GM04503 (cell line): ENCODE data around the gene BACE2.

Source experiments
- DNase-seq: peaks from one replicate; pipeline ENCODE4 v3.0.0-alpha.2; 2012; ENCODE audit warnings: low read depth

The BACE2 gene

GRCh38 chr21:41148798-41149197 lies 19.2 kb upstream of the BACE2 start:
- DNase-seq = no peak

DNA sequence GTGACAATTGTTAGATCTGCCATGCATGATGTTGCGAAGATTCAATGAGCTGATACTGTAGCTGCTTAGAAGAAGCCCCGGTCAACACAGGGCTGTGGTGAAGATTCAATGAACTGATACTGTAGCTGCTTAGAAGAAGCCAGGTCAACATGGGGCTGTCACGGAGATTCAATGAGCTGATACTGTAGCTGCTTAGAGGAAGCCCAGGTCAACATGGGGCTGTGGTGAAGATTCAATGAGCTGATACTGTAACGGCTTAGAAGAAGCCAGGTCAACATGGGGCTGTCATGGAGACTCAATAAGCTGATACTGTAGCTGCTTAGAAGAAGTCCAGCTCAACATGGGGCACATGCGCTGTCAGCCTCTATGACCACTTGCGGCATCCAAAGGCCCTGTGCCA lies 18.8 kb upstream of the BACE2 start:
- DNase-seq = no peak

DNA sequence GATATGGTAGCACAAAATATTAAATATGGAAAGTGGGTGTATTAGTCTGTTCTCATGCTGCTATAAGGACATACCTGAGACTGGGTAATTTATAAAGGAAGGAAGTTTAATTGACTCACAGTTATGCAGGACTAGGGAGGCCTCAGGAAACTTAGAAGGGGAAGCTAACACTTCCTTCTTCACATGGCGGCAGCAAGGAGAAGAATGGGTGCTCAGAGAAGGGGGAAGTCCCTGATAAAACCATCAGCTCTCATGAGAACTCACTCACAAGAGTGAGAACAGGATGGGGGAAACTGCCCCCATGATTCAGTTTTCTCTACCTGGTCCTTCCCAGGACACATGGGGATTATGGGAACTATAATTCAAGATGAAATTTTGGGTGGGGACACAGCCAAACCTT lies 15.8 kb upstream of the BACE2 start:
- DNase-seq = no peak

DNA sequence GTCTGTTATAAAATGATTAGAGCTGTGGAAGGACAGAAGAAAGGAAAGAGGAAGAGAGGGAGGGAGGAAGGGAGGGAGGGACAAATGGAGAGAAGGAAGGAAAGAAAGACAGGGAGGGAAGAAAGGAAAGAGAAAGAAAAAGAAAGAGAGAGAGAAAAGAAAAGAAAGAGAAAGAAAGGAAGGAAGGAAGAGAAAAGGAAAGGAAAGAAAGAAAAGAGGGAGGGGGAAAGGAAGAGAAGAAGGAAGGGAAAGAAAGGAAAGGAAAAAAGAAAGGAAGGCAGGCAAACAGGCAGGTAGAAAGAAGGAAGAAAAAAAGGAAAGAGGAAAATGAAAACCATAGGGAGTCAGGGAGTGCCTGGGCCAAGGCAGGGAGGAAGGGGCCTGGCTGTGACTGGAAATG lies 14.5 kb upstream of the BACE2 start:
- no peak for DNase-seq

DNA sequence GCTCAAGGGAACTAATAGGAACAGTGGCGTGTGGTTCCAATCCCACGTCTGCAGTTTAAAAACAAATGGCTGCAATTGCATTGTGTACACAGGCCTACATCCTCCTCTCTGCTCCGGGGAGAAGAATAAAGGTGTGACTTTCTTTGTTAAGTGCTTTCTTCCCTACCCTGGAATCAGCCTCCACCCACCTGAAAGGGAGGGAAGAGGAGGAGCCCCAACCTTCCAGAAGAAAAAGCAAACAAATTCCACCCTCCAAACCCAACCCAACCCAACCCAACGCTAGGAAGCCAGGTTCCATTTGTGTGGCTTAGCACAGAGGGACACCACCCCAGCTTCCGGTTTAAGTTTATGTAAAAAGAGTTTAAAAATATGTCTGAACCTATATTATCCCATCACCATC lies 11.8 kb upstream of the BACE2 start:
- no peak for DNase-seq

GRCh38 chr21:41158026-41158425 lies 9.9 kb upstream of the BACE2 start:
- DNase-seq = no peak

DNA sequence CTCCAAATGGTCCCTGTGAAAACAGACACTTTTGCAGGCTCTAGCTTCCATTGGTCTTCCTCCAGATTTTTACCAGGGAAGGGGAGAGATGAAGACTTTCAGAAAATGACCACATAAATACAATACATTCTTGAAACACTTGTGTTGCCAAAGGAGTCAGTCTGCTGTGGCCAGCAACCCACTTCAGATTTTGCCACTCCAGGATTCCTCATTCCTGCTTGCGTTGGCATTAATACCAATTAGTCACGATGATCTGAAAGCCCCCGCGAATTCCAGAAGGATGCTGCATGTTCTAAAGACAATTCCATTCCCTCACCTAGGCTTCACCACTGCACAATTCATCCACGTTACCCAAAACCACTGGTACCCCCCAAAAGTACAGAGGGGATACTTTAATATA lies 7.9 kb upstream of the BACE2 start:
- DNase-seq = no peak

DNA sequence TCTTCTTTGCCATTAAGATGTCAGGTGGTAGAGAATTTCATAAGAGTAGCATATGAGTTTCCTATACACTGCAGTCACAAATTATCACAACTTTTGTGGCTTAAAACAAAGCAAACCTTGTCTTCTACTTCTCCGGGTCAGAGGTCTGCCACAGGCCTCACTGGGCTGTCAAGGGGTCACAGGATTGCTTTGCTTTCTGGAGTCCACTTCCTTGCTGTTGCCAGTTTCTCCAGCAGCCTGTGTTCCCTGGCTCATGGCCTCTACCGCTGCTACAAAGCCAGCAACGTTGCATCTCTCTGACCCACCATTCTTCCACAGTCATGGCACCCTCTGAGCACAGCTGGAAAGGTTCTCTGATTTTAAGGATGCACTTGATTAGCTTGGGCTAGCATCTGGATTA lies 6.5 kb upstream of the BACE2 start:
- DNase-seq = no peak

DNA sequence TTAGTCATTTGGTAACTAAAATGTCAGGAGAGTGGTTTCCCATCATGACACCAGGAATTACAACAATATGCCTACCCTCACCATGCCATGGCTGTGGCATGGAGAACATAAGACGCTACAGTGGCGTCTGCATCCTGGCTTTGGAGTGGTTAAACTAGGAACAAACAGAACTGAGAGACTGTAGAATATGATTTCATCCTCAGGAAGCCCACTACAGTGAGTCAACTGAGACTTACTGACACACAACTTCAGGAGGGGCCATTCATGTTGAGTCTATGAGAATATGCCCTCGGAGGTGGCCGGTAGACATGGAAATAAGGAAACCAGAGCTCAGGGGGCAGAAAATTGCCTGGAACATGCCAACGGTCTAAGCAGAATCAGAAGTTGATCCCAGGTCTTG lies 5.9 kb upstream of the BACE2 start:
- no peak for DNase-seq

GRCh38 chr21:41163091-41163490 lies 4.9 kb upstream of the BACE2 start:
- DNase-seq = no peak

- DNase-seq = no peak
Observed at GRCh38 chr21:41164052-41164451, 3.9 kb upstream of the BACE2 start.

DNA sequence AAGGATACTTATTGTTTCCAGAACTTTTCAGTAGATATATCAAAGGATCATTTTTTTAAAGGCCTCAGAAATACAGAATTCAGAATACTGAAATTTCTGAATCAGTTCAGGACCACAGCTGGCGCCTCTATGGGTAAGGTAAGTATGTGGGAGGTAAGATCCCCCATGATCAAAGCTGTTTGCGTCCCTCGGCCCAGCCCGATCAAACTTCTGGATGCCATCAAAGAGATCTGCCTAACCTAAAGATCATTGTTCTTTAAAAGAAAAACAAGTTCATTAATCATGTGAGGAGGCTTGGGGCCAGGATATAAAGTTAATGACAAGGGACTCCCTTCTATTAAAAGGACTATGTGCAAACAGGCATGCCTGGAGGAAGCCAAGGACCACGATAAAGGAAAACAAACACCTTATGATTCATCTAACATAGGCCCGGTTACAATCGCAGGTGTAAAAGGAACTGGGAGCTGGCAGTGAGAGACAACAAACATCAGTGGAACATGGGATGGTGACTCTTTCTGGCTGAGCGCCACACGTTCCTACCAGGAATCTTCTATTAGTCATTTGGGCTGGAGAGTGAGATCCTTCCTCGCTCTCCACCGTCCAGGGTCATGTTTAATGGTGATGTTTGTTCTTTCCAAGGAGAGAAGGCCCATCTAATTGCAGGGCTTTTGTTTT lies 2.8 kb upstream of the BACE2 start:
- no peak for DNase-seq

- no peak for DNase-seq
Observed at GRCh38 chr21:41166884-41167283, 1.1 kb upstream of the BACE2 start.

DNA sequence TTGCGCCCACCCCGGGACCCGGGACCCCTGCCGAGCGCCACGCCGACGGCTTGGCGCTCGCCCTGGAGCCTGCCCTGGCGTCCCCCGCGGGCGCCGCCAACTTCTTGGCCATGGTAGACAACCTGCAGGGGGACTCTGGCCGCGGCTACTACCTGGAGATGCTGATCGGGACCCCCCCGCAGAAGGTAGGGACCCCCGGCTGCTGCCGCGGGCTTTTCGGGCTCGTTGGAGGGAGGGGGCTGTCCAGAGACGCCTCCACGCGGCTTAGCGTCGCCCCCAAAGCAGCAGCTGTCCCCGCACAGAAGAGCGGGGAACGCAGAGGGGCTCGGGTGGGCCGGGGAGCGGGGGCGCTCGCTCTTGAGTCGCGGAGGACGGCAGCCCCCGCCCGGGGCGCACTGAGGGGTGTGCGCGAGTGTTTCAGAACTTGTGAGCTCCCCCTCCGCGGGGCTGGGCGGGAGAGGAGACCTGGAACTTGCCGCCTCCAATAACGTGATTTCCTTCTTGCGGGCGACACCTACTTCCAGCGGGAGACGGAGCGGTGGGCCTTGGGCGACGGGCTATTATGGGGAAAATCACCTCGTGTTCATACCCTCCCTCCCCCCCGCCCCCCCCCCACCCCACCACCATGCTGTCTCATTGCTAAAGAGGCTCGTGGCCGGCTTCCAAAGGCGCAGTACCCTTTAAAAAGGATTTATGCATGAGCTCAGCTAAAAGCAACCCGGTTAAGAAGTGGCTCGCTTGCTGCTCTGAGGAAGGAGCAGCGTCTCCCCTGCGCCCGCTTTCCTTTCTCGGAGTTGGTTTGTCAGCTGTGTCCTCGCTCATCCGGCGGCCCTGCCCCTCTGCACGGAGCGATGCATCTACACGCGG lies 664 bp downstream of the BACE2 start:
- no peak for DNase-seq

DNA sequence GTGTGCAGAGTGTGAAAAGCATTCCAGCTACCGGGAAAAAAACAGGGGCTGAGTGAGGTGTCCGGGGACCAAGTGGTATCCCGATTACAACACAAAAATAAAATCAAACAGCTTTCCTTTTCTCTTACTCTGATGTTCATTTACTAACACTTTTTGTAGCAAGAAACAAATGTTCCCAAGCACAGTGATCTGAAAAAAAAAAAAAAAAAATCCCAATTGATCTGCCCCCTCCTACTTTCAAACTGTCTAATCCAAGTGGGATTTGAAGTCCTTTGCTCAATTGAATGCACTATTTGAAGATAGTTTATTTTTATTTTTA lies 1.3 kb downstream of the BACE2 start:
- DNase-seq = no peak

GRCh38 chr21:41169701-41170100 lies 1.7 kb downstream of the BACE2 start:
- DNase-seq = no peak

GRCh38 chr21:41170442-41170841 lies 2.5 kb downstream of the BACE2 start:
- no peak for DNase-seq

- no peak for DNase-seq
Observed at GRCh38 chr21:41170859-41171609, 3.1 kb downstream of the BACE2 start.

DNA sequence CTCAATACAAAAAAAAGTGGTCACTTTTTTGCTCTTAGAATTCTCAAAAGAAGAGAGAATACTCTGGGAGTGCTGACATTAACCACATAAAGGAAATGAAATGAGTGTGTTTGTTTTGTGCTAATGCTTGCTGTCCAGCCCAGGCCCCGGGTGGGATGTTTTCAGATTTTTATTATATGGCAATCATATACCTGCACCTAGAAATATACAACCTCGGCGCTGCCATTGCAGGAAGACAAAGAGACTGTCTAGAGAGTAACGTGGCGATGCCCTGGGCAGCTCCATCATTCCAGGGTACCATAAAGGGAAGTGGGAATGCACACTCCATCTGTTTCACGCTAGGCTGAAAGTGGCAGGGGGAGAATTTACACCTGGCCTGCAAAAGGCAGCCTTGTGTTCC lies 7.1 kb downstream of the BACE2 start:
- no peak for DNase-seq

DNA sequence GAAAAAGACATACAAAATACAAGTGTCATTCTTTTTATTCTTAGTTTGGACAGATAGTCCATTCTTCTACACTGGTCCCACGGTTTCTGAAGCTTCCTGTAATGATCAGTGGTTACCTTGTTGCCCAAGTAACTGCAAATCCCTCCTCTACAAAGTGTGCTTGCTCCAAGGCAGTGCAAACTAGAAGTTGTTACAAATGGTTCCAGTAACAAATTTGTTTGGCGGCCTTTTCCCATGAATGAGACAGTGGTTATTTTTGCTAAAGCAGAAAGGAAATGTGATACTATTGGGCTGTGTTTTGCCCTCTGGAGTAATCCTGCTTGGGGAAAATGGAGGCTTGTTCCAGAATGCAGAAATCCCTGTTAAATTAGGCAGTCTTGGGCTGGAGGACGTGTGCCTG lies 8.9 kb downstream of the BACE2 start:
- no peak for DNase-seq

DNA sequence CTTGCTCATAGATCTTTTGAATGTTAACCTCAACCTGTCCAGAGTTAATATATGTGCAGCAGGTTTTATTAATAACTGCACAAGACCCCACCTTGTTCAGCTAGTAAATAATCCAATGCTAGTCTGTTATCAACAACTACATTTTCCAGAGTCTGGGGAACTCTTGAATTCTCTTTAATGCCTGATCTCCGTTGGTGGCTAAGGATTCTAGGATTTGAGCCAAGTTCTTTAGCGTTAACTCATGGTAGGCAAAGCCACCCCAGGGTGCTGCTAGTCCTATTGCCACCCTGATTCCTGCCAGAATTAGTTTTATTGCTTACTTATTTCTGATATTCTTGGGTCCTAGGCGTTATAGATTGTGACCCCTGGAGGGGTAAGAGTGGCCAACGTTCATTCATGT lies 12.8 kb downstream of the BACE2 start:
- DNase-seq = no peak

DNA sequence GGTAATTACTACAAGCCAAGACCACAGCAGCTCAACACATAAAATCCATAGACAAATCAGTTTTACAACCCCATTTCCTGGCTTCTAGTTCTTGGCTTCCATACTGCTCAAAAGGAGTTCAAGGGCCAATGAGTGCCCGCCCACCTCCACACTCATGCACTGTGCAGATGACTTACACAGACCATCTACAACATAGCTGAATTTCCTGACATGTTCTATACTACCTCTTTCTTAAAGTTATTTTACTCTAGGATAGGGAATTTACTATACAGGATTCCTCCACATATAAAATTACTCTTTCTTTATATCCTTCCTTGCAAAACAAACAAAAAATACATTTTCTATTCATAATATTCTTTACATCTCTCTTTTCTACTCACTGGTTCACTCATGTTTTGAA lies 14.6 kb downstream of the BACE2 start:
- no peak for DNase-seq

DNA sequence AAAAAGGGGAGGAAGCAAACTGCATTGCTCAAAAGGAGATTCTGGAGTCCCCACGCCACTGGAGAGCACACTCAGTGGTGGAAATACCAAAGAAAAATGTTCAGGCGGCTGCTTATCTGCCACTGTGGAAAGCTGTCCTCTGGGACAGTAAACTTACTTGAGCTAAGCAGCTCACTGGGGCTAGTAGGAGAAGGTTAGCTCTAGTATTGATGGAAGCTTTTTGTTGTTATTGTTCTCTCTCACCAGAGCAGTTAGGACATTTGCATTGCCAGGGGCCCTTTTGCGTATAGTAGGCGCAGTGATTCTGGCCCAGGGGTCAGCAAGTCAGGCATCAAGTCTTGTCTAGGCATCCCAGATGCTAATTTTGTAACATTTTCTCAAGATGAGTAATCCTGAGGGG lies 15.6 kb downstream of the BACE2 start:
- DNase-seq = no peak
